ENCODE results near the gene XPC.

The XPC gene

GRCh38 chr3:14124615-14125192, 53.7 kb downstream of the XPC start, which contains the start of the genes CHCHD4 and TMEM43:
Gene CHCHD4, minus strand, starts transcription at chr3:14124870. Its CDS starts 194 bp downstream, at chr3:14124676.
Gene TMEM43, plus strand, starts transcription at chr3:14125052. Its CDS starts 142 bp downstream, at chr3:14125194.
- H3K9me3 ChIP-seq (ENCODE audit: insufficient read depth, low read length) = no peaks in the 10 kb centered on the region
- H3K79me2 ChIP-seq (ENCODE audit: insufficient read depth, low read length) = peaks cover 62% of the 10 kb centered on the region
- no peaks in the 10 kb centered on the region for H3K9me2 ChIP-seq (replicated peaks; ENCODE audit: insufficient read depth, low read length)
- H3K4me2 ChIP-seq (ENCODE audit: low read depth, low read length, poor library complexity, severe bottlenecking) = peak within 1 kb of the TSS; percentile 72
- no peaks in the 10 kb centered on the region for H3F3A ChIP-seq (ENCODE audit: insufficient read depth)
- peak within 1 kb of the TSS; percentile 82 for H2AFZ ChIP-seq (ENCODE audit: low read depth, low read length, severe bottlenecking)
- H3K9ac ChIP-seq (ENCODE audit: low read length) = peak within 1 kb of the TSS; percentile 90
- TF ChIP-seq CTCF (IDR thresholded peaks at IDR 0.05; ENCODE audit: insufficient read depth, low read length, poor library complexity, severe bottlenecking) (no peak), EZH2phosphoT487 (conservative IDR thresholded peaks at IDR 0.05; ENCODE audit: low read length) (no peak)
- peak within 1 kb of the TSS; percentile 84 for H3K4me3 ChIP-seq (ENCODE audit: insufficient read depth, low read length, poor library complexity, severe bottlenecking)
- H3K27me3 ChIP-seq (ENCODE audit: low read length) = no peaks in the 10 kb centered on the region
- H3K36me3 ChIP-seq (ENCODE audit: low read length) = no peaks in the 10 kb centered on the region
- H3K27ac ChIP-seq (ENCODE audit: low read depth, low read length) = peak within 1 kb of the TSS; percentile 68
- H4K20me1 ChIP-seq (ENCODE audit: low read depth, low read length) = no peaks in the 10 kb centered on the region

GRCh38 chr3:14124223-14124614, 54.2 kb downstream of the XPC start:
- TF ChIP-seq CTCF (IDR thresholded peaks at IDR 0.05; ENCODE audit: insufficient read depth, low read length, poor library complexity, severe bottlenecking) (no peak), EZH2phosphoT487 (conservative IDR thresholded peaks at IDR 0.05; ENCODE audit: low read length) (no peak)
- peak overlapping the region; percentile 72 for H3K4me2 ChIP-seq (ENCODE audit: low read depth, low read length, poor library complexity, severe bottlenecking)
- H2AFZ ChIP-seq (ENCODE audit: low read depth, low read length, severe bottlenecking) = peak overlapping the region; percentile 82
- H3K9me2 ChIP-seq (replicated peaks; ENCODE audit: insufficient read depth, low read length) = no peaks in the 10 kb centered on the region
- H3K27me3 ChIP-seq (ENCODE audit: low read length) = no peaks in the 10 kb centered on the region
- H3K4me3 ChIP-seq (ENCODE audit: insufficient read depth, low read length, poor library complexity, severe bottlenecking) = peak overlapping the region; percentile 84
- H4K20me1 ChIP-seq (ENCODE audit: low read depth, low read length) = no peaks in the 10 kb centered on the region
- no peaks in the 10 kb centered on the region for H3F3A ChIP-seq (ENCODE audit: insufficient read depth)
- H3K79me2 ChIP-seq (ENCODE audit: insufficient read depth, low read length) = peaks cover 66% of the 10 kb centered on the region
- no peaks in the 10 kb centered on the region for H3K36me3 ChIP-seq (ENCODE audit: low read length)
- H3K27ac ChIP-seq (ENCODE audit: low read depth, low read length) = peak overlapping the region; percentile 68
- no peaks in the 10 kb centered on the region for H3K9me3 ChIP-seq (ENCODE audit: insufficient read depth, low read length)
- peak overlapping the region; percentile 90 for H3K9ac ChIP-seq (ENCODE audit: low read length)

GRCh38 chr3:14123308-14124222, 54.8 kb downstream of the XPC start:
- Histone ChIP-seq H3K27ac (ENCODE audit: low read depth, low read length) (peak overlapping the region; percentile 68), H3K4me3 (ENCODE audit: insufficient read depth, low read length, poor library complexity, severe bottlenecking) (peak overlapping the region; percentile 84), H3K4me2 (ENCODE audit: low read depth, low read length, poor library complexity, severe bottlenecking) (peak overlapping the region; percentile 72), H3K27me3 (ENCODE audit: low read length) (no peaks in the 10 kb centered on the region), H3K79me2 (ENCODE audit: insufficient read depth, low read length) (peaks cover 73% of the 10 kb centered on the region), H4K20me1 (ENCODE audit: low read depth, low read length) (no peaks in the 10 kb centered on the region), H3K36me3 (ENCODE audit: low read length) (no peaks in the 10 kb centered on the region), H3K9ac (ENCODE audit: low read length) (peak overlapping the region; percentile 90), H3K9me2 (replicated peaks; ENCODE audit: insufficient read depth, low read length) (no peaks in the 10 kb centered on the region), H3K9me3 (ENCODE audit: insufficient read depth, low read length) (no peaks in the 10 kb centered on the region), H2AFZ (ENCODE audit: low read depth, low read length, severe bottlenecking) (peak overlapping the region; percentile 82), H3F3A (ENCODE audit: insufficient read depth) (no peaks in the 10 kb centered on the region)
- TF ChIP-seq EZH2phosphoT487 (conservative IDR thresholded peaks at IDR 0.05; ENCODE audit: low read length) = no peak
- TF ChIP-seq CTCF (IDR thresholded peaks at IDR 0.05; ENCODE audit: insufficient read depth, low read length, poor library complexity, severe bottlenecking) = no peak

Measured in SU-DHL-6 (cell line).